GM12891 (cell line): Measurements from ENCODE around the gene PERCC1.
"Not testable (repeated sequence)": the region's sequence is repeated elsewhere in the genome, so short reads cannot be mapped to it uniquely, and the experiment has no call there.

Experiments
- POLR2AphosphoS5 ChIP-seq: IDR thresholded peaks from 2 replicates; pipeline ENCODE4 v1.6.1; 2011; ENCODE audit warnings: low read depth, low read length, control low read depth
- TAF1 ChIP-seq: IDR thresholded peaks from 2 replicates; pipeline ENCODE4 v1.6.1; 2011; ENCODE audit warnings: low read depth, low read length, control low read depth

DNA sequence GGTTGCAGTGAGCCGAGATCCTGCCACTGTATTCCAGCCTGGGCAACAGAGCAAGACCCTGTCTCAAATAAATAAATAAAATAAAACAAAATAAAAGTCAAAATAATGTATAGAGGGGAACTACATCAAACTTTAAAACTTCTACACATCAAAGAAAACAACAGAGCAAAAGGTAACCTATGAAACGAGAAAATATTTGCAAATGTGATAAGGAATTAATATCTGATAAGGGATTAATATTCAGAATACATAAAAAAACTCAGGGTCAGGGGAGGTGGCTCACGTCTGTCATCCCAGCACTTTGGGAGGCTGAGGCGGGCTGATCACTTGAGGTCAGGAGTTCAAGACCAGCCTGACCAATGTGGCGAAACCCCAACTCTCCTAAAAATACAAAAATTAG is 38.3 kb downstream of the PERCC1 start:
- not testable (repeated sequence) for TF ChIP-seq TAF1, POLR2AphosphoS5
